Measurements from ENCODE around the gene CHD9. TPM values are rescaled to one million over a fixed set of nuclear protein-coding genes. Genes with fewer than 3 reads are reported as not detected.
"Not testable (repeated sequence)": the region's sequence is repeated elsewhere in the genome, so short reads cannot be mapped to it uniquely, and the experiment has no call there.

The CHD9 gene
- total RNA-seq, 2 donors from 2014 or later, result 29.2 to 38.1 TPM

- Mint-ChIP-seq H3K9me3 (no peaks in the 10 kb centered on the region), H3K36me3 (peaks cover 18% of the 10 kb centered on the region), H3K27me3 (no peaks in the 10 kb centered on the region), H3K4me3 (no peak overlapping the region), H3K27ac (no peak overlapping the region), H3K4me1 (ENCODE audit: low read depth in 2 of 2) (no peaks in the 10 kb centered on the region)
- ATAC-seq (no peak), DNase-seq (ENCODE audit: low spot score) (no peak)
Observed at GRCh38 chr16:53258809-53259208, 204.0 kb downstream of the CHD9 start.

GRCh38 chr16:53261276-53261675, 206.5 kb downstream of the CHD9 start:
- H3K4me1 Mint-ChIP-seq (ENCODE audit: low read depth in 2 of 2), result no peaks in the 10 kb centered on the region
- DNase-seq (ENCODE audit: low spot score) (no peak), ATAC-seq (no peak)
- peaks cover 25% of the 10 kb centered on the region for H3K36me3 Mint-ChIP-seq
- no peak overlapping the region for H3K27ac Mint-ChIP-seq
- H3K27me3 Mint-ChIP-seq, result no peaks in the 10 kb centered on the region
- H3K9me3 Mint-ChIP-seq, result no peaks in the 10 kb centered on the region
- H3K4me3 Mint-ChIP-seq, result no peak overlapping the region

DNA sequence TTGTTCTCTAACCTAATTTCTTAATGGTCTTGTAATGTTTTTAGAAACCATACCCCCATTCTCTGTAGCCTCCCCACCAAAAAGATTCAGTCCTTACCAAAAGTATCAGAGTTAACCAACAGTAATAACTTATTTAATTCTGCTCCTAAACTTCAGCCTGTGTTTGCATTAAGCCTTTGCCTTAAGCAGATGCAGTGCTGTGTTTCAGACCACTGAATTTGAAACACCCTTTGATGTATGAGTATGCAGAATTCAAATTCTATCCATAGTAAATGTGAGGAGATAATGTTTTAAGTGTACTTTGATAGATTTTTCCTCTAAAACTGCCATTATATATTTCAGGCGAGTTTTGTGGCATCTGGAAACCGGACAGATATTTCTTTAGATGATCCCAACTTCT, 207.9 kb downstream of the CHD9 start:
- H3K4me3 Mint-ChIP-seq, result no peak overlapping the region
- no peak overlapping the region for H3K27ac Mint-ChIP-seq
- H3K4me1 Mint-ChIP-seq (ENCODE audit: low read depth in 2 of 2), result no peaks in the 10 kb centered on the region
- no peaks in the 10 kb centered on the region for H3K9me3 Mint-ChIP-seq
- ATAC-seq, result no peak
- DNase-seq (ENCODE audit: low spot score), result no peak
- peaks cover 18% of the 10 kb centered on the region for H3K36me3 Mint-ChIP-seq
- no peaks in the 10 kb centered on the region for H3K27me3 Mint-ChIP-seq

- no peaks in the 10 kb centered on the region for H3K9me3 Mint-ChIP-seq
- no peaks in the 10 kb centered on the region for H3K4me1 Mint-ChIP-seq (ENCODE audit: low read depth in 2 of 2)
- no peaks in the 10 kb centered on the region for H3K27me3 Mint-ChIP-seq
- DNase-seq (ENCODE audit: low spot score), result no peak
- peaks cover 12% of the 10 kb centered on the region for H3K36me3 Mint-ChIP-seq
- no peak overlapping the region for H3K4me3 Mint-ChIP-seq
- no peak for ATAC-seq
- no peak overlapping the region for H3K27ac Mint-ChIP-seq
Observed at GRCh38 chr16:53266156-53266555, 211.4 kb downstream of the CHD9 start.

DNA sequence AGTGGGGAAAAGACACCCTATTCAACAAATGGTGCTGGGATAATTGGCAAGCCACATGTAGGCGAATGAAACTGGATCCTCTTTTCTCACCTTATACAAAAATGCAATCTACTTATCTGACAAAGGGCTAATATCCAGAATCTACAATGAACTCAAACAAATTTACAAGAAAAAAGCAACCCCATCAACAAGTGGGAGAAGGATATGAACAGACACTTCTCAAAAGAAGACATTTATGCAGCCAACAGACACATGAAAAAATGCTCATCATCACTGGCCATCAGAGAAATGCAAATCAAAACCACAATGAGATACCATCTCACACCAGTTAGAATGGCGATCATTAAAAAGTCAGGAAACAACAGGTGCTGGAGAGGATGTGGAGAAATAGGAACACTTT, 223.7 kb downstream of the CHD9 start:
- not testable (repeated sequence) for DNase-seq (ENCODE audit: low spot score); H3K27ac Mint-ChIP-seq; ATAC-seq; H3K9me3 Mint-ChIP-seq; H3K4me1 Mint-ChIP-seq (ENCODE audit: low read depth in 2 of 2); H3K27me3 Mint-ChIP-seq; H3K36me3 Mint-ChIP-seq; H3K4me3 Mint-ChIP-seq

GRCh38 chr16:53281280-53281679, 226.5 kb downstream of the CHD9 start:
- Mint-ChIP-seq H3K27me3 (no peaks in the 10 kb centered on the region), H3K27ac (no peak overlapping the region), H3K4me3 (no peak overlapping the region), H3K9me3 (no peaks in the 10 kb centered on the region), H3K36me3 (no peaks in the 10 kb centered on the region), H3K4me1 (ENCODE audit: low read depth in 2 of 2) (no peaks in the 10 kb centered on the region)
- ATAC-seq, result no peak
- no peak for DNase-seq (ENCODE audit: low spot score)

DNA sequence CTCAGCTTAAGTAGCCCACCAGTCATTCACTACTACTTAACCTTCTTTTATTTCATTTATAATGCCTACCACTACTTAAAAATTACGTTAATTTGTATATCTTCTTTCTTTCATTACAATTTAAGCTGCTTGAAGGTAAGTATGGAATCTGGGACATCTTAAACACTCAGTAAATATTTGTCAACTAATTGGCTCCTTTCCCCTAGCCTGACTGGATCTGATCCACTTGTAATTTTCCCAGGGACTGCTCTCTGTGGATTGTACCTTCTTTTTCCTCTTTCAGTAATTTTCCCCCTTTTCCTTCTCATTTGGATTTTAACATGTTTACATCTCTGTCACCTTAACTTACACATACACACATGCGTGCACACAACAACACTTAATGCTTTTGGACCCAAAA, 227.1 kb downstream of the CHD9 start:
- Mint-ChIP-seq H3K36me3 (no peaks in the 10 kb centered on the region), H3K27me3 (no peaks in the 10 kb centered on the region), H3K27ac (no peak overlapping the region), H3K4me1 (ENCODE audit: low read depth in 2 of 2) (no peaks in the 10 kb centered on the region), H3K4me3 (no peak overlapping the region), H3K9me3 (no peaks in the 10 kb centered on the region)
- ATAC-seq (no peak), DNase-seq (ENCODE audit: low spot score) (no peak)

DNA sequence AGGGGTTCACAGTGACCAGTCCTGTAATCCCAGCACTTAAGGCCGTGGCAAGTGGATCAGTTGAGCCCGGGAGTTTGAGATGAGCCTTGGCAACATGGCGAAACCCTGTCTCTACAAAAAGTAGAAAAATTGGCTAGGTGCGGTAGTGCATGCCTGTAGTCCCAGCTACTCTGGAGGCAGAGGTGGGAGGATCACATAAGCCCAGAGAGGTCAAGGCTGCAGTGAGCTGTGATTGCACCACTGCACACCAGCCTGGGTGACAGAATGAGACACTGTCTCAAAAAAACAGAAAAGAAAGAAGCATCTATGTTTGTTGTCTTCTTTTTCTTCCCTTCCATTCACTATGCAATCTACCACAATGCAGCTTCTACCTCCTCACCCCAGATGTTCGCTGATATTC, 227.5 kb downstream of the CHD9 start:
- ATAC-seq, result no peak
- no peak overlapping the region for H3K4me3 Mint-ChIP-seq
- no peak overlapping the region for H3K27ac Mint-ChIP-seq
- no peaks in the 10 kb centered on the region for H3K9me3 Mint-ChIP-seq
- no peaks in the 10 kb centered on the region for H3K36me3 Mint-ChIP-seq
- no peak for DNase-seq (ENCODE audit: low spot score)
- H3K27me3 Mint-ChIP-seq, result no peaks in the 10 kb centered on the region
- no peaks in the 10 kb centered on the region for H3K4me1 Mint-ChIP-seq (ENCODE audit: low read depth in 2 of 2)

GRCh38 chr16:53282975-53283946, 228.5 kb downstream of the CHD9 start:
- H3K27ac Mint-ChIP-seq, result no peak overlapping the region
- no peak for ATAC-seq
- DNase-seq (ENCODE audit: low spot score), result no peak
- H3K4me3 Mint-ChIP-seq, result no peak overlapping the region
- H3K4me1 Mint-ChIP-seq (ENCODE audit: low read depth in 2 of 2), result no peaks in the 10 kb centered on the region
- peaks cover 4% of the 10 kb centered on the region for H3K36me3 Mint-ChIP-seq
- H3K27me3 Mint-ChIP-seq, result no peaks in the 10 kb centered on the region
- H3K9me3 Mint-ChIP-seq, result no peaks in the 10 kb centered on the region

DNA sequence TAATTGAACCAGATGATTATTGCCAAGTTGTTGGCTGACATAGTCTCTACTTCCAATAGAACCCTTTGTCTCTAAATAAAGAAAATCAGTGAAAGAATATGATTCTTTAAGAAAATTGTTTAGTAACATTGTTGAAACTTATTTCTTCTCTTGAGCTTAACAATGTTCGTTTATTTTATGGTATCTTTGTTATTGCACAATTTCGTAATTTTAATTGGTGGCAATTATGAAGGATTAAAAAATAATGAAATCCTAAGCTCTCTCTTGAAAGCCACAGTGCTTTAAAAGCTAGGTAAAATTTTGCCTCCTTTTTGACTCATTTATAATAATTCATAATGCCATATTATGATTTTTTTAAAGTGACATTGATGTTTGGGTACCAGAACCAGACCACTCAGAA, 230.4 kb downstream of the CHD9 start:
- H3K36me3 Mint-ChIP-seq, result peaks cover 6% of the 10 kb centered on the region
- H3K4me3 Mint-ChIP-seq, result no peak overlapping the region
- H3K9me3 Mint-ChIP-seq, result no peaks in the 10 kb centered on the region
- no peak for ATAC-seq
- no peak for DNase-seq (ENCODE audit: low spot score)
- H3K27ac Mint-ChIP-seq, result no peak overlapping the region
- H3K4me1 Mint-ChIP-seq (ENCODE audit: low read depth in 2 of 2), result no peaks in the 10 kb centered on the region
- H3K27me3 Mint-ChIP-seq, result no peaks in the 10 kb centered on the region

DNA sequence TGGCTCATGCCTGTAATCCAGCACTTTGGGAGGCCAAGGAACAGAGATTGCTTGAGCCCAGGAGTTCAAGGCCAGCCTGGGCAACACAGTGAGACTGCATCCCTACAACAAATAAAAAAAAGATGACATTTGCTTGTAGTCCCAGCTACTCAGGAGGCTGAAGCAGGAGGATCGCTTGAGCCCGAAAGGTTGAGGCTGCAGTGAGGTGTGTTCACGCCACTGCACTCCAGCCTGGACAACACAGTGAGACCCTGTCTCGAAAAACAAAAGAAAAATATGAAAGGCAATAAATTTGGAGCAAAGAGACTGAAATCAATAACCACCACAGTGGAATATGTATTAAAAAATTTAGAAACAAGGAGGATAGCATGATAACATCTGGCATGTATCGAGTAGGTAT, 235.7 kb downstream of the CHD9 start:
- ATAC-seq (no peak), DNase-seq (ENCODE audit: low spot score) (no peak)
- no peaks in the 10 kb centered on the region for H3K9me3 Mint-ChIP-seq
- no peaks in the 10 kb centered on the region for H3K27me3 Mint-ChIP-seq
- no peak overlapping the region for H3K4me3 Mint-ChIP-seq
- H3K36me3 Mint-ChIP-seq, result peaks cover 15% of the 10 kb centered on the region
- peaks cover 0 to 3% of the 10 kb centered on the region in 2 donors for H3K4me1 Mint-ChIP-seq (ENCODE audit: low read depth in 2 of 2)
- no peak overlapping the region for H3K27ac Mint-ChIP-seq

- Mint-ChIP-seq H3K36me3 (peaks cover 15% of the 10 kb centered on the region), H3K9me3 (no peaks in the 10 kb centered on the region), H3K27me3 (no peaks in the 10 kb centered on the region), H3K4me3 (no peak overlapping the region), H3K4me1 (ENCODE audit: low read depth in 2 of 2) (peaks cover 0 to 3% of the 10 kb centered on the region in 2 donors), H3K27ac (no peak overlapping the region)
- DNase-seq (ENCODE audit: low spot score) (no peak), ATAC-seq (no peak)
Observed at GRCh38 chr16:53291757-53292392, 237.1 kb downstream of the CHD9 start.

GRCh38 chr16:53297477-53297876, 242.7 kb downstream of the CHD9 start:
- H3K4me3 Mint-ChIP-seq, result no peak overlapping the region
- DNase-seq (ENCODE audit: low spot score) (no peak), ATAC-seq (no peak)
- H3K36me3 Mint-ChIP-seq, result peaks cover 11% of the 10 kb centered on the region
- peaks cover 0 to 3% of the 10 kb centered on the region in 2 donors for H3K4me1 Mint-ChIP-seq (ENCODE audit: low read depth in 2 of 2)
- H3K27me3 Mint-ChIP-seq, result no peaks in the 10 kb centered on the region
- H3K9me3 Mint-ChIP-seq, result no peaks in the 10 kb centered on the region
- H3K27ac Mint-ChIP-seq, result no peak overlapping the region

DNA sequence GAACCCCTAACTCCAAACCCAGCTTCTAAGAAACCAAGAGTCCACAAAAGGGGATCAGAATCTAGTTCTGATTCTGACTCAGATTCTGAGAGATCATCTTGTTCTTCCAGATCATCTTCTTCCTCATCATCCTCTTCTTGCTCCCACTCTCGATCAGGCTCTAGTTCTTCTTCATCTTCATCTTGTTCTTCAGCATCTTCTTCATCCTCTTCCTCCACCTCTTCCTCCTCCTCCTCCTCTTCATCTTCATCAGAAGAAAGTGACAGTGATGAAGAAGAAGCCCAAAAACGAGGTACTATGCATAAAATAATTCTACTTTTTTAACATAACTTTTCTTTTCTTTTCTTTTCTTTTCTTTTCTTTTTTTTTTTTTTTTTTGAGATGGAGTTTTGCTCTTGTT, 249.5 kb downstream of the CHD9 start:
- H3K4me1 Mint-ChIP-seq (ENCODE audit: low read depth in 2 of 2), result no peaks in the 10 kb centered on the region
- peaks cover 12% of the 10 kb centered on the region for H3K36me3 Mint-ChIP-seq
- ATAC-seq (no peak), DNase-seq (ENCODE audit: low spot score) (no peak)
- H3K4me3 Mint-ChIP-seq, result no peak overlapping the region
- H3K9me3 Mint-ChIP-seq, result no peaks in the 10 kb centered on the region
- no peaks in the 10 kb centered on the region for H3K27me3 Mint-ChIP-seq
- H3K27ac Mint-ChIP-seq, result no peak overlapping the region
